ENCODE data around the gene KDM2A. TPM values are rescaled to one million over a fixed set of nuclear protein-coding genes. Genes with fewer than 3 reads are reported as not detected.

The KDM2A gene
- total RNA-seq, 4 donors from 2014 or later, result 52.2 to 104 (median 75.7) TPM

DNA sequence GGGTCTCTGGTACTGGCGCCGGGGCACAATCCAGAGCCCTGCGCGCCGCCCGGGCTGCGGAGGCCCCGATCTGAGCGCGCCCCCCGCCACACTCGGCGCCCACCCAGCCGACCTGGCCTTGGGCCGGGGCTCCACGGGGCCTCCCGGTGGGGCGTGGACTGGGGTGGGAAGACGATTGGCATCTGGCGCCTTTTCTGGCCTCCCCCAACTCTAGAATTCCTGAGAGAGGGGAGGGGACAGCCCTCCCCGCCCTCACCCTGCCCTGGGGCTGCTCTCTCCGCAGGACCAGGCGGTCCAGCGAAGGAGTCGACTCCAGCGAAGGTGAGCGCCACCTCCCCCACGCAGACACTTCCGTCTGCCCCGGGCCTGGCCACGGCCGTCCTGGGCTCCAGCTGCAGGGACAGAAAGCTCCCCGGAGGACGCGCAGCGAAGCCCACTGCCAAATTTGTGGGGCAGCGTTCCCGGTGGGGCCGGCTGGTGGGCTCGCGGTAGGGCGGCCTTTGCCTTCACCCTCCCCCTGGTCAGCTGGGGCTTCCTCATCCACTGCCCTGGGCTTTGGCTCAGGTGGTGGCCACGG, 184.9 kb downstream of the KDM2A start:
- TF ChIP-seq, protein P1, sequence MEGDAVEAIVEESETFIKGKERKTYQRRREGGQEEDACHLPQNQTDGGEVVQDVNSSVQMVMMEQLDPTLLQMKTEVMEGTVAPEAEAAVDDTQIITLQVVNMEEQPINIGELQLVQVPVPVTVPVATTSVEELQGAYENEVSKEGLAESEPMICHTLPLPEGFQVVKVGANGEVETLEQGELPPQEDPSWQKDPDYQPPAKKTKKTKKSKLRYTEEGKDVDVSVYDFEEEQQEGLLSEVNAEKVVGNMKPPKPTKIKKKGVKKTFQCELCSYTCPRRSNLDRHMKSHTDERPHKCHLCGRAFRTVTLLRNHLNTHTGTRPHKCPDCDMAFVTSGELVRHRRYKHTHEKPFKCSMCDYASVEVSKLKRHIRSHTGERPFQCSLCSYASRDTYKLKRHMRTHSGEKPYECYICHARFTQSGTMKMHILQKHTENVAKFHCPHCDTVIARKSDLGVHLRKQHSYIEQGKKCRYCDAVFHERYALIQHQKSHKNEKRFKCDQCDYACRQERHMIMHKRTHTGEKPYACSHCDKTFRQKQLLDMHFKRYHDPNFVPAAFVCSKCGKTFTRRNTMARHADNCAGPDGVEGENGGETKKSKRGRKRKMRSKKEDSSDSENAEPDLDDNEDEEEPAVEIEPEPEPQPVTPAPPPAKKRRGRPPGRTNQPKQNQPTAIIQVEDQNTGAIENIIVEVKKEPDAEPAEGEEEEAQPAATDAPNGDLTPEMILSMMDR (IDR thresholded peaks at IDR 0.05; ENCODE audit: low read depth), result no peak

DNA sequence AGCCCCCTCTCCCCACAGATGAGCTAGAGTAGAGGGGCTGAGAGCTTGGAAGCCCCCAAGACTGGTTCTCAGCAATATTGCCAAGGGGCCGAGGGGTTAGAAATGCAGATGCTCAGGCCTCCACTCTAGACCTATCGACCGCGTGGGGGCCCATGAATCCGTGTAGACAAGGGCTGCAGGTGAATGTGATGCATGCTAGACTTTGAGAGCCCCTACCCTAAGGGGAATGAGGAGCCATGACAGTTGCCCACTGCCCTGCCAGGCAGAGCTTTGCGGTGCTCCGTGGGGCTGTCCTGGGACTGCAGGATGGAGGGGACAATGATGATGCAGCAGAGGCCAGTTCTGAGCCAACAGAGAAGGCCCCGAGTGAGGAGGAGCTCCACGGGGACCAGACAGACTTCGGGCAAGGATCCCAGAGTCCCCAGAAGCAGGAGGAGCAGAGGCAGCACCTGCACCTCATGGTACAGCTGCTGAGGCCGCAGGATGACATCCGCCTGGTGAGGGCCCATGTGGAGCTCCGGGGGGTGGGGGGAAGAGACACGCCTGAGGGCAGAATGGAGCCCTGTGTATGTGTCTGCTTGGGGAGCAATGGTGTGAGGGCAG, 185.5 kb downstream of the KDM2A start:
- TF ChIP-seq, protein P1 (IDR thresholded peaks at IDR 0.05; ENCODE audit: low read depth), result no peak

DNA sequence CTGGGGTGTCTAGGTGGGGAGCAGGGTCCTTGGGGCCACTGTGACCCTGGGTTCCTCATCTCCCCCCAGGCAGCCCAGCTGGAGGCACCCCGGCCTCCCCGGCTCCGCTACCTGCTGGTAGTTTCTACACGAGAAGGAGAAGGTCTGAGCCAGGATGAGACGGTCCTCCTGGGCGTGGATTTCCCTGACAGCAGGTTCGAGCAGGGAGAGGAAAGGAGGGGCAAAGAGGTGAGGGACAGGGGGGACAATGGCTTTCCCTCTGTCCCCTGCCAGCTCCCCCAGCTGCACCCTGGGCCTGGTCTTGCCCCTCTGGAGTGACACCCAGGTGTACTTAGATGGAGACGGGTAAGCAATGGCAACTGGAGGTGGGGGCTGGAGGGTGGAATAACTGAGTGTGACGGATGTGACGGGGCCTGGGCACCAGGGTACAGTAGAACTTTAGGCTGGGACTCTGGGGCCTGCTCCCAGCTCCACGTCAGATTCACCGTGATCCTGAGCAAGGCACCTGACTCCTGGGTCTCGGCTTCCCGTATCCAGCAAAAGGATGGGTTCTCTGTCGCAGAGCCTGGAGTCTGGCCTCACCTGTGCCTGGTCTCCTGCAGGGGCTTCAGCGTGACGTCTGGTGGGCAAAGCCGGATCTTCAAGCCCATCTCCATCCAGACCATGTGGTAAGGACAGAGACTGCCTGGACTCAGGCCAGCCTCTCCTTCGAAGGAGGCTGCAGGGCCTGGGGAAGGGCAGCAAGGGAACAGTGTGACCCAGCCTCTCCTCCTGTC, 187.9 kb downstream of the KDM2A start:
- TF ChIP-seq, protein P1 (IDR thresholded peaks at IDR 0.05; ENCODE audit: low read depth), result no peak

DNA sequence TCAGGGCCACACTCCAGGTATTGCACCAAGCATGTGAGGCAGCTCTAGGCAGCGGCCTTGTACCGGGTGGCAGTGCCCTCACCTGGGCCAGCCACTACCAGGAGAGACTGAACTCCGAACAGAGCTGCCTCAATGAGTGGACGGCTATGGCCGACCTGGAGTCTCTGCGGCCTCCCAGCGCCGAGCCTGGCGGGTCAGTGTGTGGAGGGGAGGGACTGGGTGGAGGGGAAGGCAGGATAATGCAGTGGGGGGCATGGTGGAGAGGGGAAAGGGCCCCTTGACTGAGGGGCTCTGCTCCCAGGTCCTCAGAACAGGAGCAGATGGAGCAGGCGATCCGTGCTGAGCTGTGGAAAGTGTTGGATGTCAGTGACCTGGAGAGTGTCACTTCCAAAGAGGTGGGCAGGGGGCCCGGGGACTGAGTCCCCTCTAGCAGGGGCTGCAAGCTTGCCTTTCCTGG, 188.5 kb downstream of the KDM2A start:
- TF ChIP-seq, protein P1 (IDR thresholded peaks at IDR 0.05; ENCODE audit: low read depth), result no peak

Other genes with a start within 250 kb of the KDM2A start
- gene PC, start 160.9 kb upstream of the KDM2A start, total RNA-seq, result 100 to 1,000 TPM; 154 to 535 (median 195) TPM
- not detected for gene C11orf86, start 144.0 kb upstream of the KDM2A start, total RNA-seq
- gene SYT12, start 96.1 kb upstream of the KDM2A start, total RNA-seq, result under 1 TPM; 0.16 to 0.44 (median 0.36) TPM
- 10 to 100 TPM in 2 of 4 donors, 1 to 10 TPM in 2; 8.6 to 21.4 (median 13.9) TPM for gene RHOD, start 62.4 kb upstream of the KDM2A start, total RNA-seq
- 10 to 100 TPM; 39.8 to 72.5 (median 47.8) TPM for gene GRK2, start 147.2 kb downstream of the KDM2A start, total RNA-seq
- 10 to 100 TPM; 12.4 to 43.7 (median 31.4) TPM for gene ANKRD13D, start 170.0 kb downstream of the KDM2A start, total RNA-seq
- 10 to 100 TPM; 11.9 to 43.2 (median 37.2) TPM for gene SSH3, start 184.3 kb downstream of the KDM2A start, total RNA-seq
- 100 to 1,000 TPM in 3 of 4 donors, 10 to 100 TPM in 1; 29.2 to 127 (median 113) TPM for gene POLD4, start 234.3 kb downstream of the KDM2A start, total RNA-seq

All from subcutaneous adipose tissue (tissue), 4 donors.